NCI-H82 (cell line): ENCODE results near the gene GMPPA.
A peak's percentile ranks its signal among the peaks of the same experiment; 100 is the strongest.

Experiments used
- DNase-seq: peaks from one replicate; lab custom pipeline; 2025; lab: John Stamatoyannopoulos, UW

GMPPA gene

DNA sequence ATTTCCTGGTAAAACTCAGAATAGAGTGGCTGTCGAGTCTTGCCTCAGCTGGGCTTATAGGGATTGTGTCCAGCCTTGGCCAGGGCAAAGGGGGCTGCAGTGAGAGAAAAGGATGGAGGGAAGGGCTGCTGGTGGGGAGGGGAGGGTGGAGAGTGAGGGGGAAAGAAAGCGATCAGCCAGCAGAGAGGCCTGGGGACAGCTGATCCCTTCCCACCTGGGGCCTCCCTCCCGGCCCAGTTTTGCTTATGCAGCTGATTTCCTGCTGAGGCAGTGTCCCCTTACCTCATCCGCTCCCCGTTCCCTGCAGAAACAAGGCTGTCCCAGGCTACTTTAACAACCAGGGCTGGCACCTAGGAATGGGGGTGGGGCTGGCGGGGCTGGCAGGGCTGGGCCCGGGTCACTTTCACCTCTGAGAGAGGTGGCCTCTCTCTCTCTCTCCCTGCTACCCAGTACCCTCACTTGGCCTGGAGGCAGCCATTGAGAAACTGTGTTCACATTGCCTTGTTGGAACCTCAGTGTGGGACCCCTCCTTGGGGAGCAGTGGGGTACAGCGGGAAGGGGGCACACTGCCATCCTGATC lies 12.2 kb upstream of the GMPPA start:
- DNase-seq, result peak; percentile 56

GRCh38 chr2:219488149-219488843 lies 10.4 kb upstream of the GMPPA start:
- no peak for DNase-seq

DNA sequence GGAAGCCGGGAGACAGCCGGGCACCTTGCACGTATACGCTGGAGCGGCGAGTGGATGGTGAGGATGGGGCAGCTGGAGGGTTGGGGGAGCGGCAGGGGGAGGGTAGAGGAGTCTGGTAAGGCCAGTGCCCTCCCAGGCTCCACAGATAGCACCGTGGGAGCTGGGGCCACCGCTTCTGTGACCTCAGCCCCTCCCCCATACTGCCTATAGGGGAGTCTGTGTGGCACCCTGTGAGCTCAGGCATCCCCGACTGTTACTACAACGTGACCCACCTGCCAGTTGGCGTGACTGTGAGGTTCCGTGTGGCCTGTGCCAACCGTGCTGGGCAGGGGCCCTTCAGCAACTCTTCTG lies 9.9 kb upstream of the GMPPA start:
- no peak for DNase-seq

GRCh38 chr2:219489315-219489714 lies 9.4 kb upstream of the GMPPA start:
- DNase-seq, result no peak

- peak; percentile 34 for DNase-seq
Observed at GRCh38 chr2:219490186-219490585, 8.5 kb upstream of the GMPPA start.

GRCh38 chr2:219490600-219491130 lies 8.0 kb upstream of the GMPPA start:
- DNase-seq, result no peak

DNA sequence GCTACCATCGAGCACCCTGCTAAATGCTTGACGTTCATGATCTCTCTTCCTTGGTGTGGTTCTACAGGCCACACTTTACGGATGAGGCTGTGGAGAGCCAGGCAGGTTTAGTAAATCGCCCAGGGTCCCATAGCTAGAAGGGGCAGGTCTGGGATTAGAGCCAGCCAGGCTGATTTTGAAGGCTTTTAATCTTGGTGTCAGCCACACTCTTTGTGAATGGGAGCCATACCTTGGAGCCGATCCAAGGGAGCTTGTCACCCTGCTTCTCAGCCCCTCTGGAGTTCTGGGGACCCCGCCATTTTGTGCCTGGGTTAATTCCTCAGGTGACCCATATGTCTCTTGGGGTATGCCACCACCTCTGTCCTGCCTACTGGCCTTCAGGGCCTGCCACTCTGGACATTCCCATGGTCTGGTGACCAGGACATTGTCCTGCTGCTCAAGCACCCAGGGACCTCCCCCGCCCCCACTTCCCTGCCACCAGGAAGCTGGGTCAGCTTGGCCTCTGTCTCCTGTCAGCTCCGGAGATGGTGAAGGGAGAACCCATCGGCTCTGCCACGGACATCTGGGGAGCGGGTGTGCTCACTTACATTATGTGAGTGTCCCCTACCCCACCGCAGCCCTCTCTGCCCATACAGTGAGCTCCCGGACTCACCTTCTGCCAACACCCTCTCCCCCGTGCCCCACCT lies 7.3 kb upstream of the GMPPA start:
- DNase-seq, result peak; percentile 48

GRCh38 chr2:219492575-219492974 lies 6.1 kb upstream of the GMPPA start:
- no peak for DNase-seq

- no peak for DNase-seq
Observed at GRCh38 chr2:219493086-219493485, 5.6 kb upstream of the GMPPA start.

DNA sequence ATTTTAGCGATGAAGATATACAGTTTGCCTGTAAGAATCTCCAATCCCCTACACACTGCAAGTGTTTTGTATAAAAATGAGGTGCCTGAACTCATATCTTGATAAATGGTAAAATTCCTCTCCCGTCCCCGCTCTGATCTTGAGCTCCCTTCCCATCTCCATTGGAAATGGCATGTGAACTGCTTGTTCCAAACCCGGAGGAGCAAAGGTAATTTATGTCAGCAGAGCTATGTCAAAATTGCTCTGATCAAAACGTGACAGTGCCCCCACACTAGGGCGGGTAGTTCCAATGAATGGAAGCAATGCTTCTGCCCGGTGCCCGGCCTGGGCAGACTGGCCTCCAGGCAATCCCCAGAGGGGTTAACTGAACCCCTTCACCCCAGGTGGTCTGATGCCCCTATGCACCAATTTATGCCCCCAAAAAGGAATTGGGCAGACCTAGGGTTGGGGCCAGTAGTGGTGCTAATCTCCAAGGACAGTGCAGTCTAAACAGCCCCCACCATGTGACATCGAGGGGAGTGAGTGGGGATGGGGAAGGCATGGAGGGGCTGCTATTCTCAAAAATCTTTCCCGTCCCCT lies 3.6 kb upstream of the GMPPA start:
- no peak for DNase-seq

- DNase-seq, result peak; percentile 95
Observed at GRCh38 chr2:219495531-219496122, 3.1 kb upstream of the GMPPA start.

DNA sequence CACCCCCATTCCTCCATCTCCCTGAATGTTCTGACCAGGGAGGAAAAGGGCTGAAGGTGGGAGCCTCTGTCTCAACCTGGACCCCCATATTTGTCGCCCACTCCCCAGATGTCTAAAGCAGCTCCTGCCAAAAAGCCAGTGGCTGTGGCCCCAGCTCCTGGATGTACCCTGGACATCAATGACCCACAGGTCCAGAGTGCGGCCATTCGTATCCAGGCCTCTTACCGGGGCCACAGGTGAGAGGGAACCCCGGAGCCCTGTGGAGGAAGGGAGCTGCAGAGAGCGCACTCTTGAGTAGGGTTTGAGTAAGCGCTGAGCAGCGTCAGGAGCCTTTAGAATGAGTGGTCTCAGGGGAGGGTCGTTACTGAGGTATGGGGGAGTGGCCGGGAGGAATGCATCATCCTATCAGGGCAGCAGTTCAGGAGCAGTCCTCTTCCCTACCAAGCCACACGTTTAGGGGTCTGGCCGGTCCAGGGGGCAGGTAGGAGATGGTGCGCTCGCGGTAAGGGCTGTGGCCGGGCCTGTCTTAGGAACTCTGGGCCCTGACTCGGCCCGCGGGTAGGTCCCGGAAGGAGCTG lies 2.4 kb upstream of the GMPPA start:
- DNase-seq, result no peak

- no peak for DNase-seq
Observed at GRCh38 chr2:219496825-219497494, 1.7 kb upstream of the GMPPA start.

DNA sequence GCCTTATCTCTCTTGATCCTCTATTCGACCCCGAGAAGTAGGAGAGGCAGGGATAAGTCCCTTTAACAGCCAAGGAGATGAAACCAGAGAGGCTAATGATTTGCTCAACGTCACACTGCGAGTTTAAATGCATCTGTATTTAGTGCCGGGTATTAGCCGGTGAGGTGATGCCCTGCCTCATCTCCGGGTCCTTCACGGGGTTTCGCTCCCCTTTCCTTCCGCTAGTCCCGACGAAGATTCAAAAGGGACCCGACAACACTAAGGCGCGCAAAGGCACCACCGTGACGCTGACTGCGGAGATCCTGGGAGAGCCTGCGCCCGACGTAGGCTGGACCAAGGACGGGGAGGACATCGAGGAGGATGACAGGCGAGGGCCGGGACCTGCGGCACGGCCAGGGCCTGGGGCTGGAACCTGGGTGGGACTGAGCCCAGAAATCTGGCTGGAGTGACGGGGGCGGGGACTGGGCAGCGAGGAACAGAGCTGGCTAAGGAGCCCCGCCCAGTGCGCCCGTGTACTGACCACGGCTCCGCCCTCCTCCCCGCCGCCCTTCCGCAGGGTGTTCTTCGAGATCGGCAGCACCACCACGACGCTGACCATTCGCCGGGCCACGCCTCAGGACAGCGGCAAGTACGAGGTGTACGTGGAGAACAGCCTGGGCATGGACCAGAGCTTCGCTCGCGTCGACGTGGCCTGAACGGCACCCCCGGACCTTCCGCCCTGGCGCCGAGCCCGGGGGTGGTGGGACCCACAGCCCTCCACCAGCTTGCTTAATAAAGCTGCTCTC lies 1.0 kb upstream of the GMPPA start:
- peak; percentile 73 for DNase-seq

GRCh38 chr2:219499058-219499307 lies 292 bp downstream of the GMPPA start:
- no peak for DNase-seq

- no peak for DNase-seq
Observed at GRCh38 chr2:219499555-219499954, 864 bp downstream of the GMPPA start.

DNA sequence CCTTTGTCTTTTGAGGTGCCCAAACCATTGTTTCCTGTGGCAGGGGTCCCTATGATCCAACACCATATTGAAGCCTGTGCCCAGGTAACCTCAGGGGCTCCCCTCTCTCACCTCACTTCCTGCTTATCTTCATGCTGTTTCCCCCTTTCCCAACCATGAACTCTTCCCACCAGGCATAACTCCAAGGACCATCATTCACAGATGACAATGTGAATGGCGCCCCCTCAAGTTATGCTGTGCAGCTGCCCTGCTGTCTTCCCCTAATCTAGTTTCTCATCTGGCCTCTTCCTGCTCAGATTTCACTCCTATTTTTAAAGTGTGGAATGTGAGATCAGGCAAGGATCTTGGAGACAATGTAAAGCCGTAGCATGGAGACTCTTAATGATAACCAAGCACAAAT lies 1.4 kb downstream of the GMPPA start:
- DNase-seq, result peak; percentile 62

DNA sequence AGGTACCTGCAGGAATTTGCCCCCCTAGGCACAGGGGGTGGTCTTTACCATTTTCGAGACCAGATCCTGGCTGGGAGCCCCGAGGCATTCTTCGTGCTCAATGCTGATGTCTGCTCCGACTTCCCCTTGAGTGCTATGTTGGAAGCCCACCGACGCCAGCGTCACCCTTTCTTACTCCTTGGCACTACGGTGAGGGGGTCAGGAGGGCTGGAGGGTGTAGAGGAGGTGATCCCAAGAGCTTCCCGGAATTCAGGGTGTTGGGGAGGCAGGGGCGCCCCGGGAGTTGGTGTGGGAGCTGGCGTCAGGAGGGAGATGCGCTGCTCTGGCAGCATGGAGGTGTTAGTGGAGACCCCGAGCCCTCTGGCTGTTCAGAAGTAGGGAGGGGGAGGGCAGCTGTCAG lies 3.2 kb downstream of the GMPPA start:
- no peak for DNase-seq

DNA sequence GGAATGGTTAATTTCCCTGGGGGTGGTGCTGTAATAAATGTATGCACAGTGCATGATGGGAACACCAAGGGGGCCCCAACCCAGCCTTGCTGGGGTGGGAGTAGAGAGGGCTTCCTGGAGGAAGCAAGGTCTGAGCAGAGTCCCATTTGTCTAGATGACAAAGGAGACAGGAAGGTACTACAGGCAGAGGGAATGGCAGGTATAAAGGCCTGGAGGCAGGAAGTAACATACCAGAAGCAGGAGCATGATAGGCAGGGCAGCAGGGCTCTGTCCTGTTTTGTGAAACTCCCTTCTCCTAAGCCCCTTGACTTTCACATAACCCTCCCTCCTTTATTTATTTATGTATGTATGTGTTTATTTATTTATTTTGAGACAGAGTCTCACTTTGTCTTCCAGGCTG lies 3.9 kb downstream of the GMPPA start:
- no peak for DNase-seq

DNA sequence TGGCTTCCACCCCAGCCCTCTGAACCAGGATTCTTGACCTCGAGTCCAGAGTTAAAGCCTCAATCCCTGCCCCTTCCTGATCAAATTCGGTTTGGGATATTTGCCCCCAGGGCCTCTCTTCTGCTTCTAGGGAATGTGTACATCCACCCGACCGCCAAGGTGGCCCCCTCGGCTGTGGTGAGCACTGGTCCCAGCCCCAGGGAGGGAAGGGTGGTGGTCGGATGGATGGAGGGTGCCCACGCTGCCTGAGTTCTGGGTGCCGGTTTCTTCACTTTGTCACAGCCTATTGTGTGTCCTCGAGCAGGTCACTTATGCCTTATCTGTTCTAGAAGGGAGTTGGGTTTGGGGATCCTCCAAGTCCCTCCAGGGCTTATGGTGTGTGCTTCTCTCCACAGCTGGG lies 6.9 kb downstream of the GMPPA start:
- DNase-seq, result no peak

DNA sequence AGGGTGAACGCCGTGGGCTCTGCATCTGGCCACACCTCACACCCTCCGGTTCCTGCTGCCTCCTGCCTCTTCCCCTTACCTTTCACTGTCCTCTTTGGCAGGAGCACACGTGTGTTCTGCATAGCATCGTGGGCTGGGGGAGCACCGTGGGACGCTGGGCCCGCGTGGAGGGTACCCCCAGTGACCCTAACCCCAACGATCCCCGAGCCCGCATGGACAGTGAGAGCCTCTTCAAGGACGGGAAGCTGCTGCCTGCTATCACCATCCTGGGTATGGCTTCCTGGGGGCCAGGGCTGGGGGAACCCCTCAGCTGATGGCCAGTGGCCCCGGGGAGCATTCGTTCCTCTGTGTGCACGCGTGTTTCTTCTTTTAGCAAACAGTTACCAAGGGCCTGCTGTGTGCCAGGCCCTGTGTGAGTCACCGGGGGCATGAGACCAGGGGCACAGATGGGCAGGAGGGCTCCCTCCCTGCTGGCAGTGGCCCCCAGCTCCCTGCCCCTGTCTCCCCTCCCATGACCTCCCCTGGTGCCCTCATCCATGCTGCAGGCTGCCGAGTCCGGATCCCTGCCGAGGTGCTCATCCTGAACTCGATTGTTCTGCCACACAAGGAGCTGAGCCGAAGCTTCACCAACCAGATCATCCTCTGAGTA lies 7.6 kb downstream of the GMPPA start:
- no peak for DNase-seq
